ENCODE data around the gene GIPC2.
"Not testable (repeated sequence)": the region's sequence is repeated elsewhere in the genome, so short reads cannot be mapped to it uniquely, and the experiment has no call there.

Gene GIPC2

DNA sequence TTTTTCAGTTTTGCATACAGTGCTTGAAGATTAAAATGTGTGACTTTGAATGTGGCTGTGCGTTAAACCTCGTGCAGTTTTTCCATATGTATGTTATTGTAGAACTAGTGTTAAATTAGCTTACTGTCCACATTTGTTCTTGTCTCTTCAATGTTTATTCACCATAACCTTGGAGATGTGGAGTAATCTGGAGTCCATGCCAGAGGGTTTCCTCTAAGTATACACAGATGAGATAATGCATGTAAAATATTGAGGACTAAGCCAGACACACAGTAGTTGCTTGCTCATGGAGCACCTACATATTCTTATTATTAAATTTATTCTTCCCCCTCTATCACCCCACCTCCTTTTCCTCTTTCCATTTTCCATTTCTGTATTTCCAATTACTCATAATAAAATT is 7.7 kb upstream of the GIPC2 start:
- no peak for DNase-seq

DNA sequence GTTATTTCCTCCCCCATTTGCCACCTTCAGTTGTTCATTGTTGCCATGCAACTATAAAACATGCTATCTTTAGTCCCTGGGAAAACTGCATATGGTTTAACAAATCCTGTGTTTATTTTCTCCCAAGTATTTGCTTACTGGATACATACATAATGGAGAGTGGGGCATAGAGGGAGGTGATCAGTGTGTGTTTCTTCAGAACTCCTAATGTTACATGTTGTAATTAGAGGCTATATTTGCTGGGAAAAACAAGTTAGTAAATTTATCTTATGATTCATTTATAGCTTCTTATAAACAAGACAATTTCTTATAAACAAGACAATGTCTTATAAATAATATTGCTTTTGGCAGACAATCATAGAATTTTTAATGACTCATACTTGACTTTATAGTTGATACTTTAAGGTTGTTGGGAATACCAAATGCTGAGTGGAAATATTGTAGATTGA is 7.3 kb upstream of the GIPC2 start:
- DNase-seq: no peak

DNA sequence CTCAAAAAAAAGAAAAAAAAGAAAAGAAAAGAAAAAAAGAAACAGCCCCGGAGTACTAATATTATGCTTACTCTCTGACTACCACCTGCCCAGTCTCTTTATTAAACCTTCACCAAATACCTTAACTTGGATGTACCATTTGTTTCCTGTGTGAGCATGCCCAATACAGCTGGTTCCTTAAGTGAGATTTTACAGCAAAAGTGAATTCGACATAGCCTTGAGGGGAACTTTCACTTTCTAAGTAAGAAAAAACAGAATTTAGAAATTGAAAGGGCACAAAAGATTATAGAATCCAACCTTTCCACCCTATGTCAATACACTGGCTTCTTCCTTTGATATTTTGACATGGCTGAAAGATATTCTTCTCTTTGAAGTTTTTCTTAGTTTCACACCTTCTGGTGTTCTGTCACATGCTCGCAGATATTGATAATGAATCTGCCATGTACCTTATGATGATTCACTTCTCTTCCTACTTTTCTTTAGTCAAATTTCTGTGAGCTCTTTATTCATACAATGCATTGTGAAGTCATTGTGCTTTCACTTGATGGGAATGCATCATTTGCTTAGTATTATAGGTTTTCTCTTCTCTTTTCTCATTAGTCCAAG is 5.2 kb upstream of the GIPC2 start:
- no peak for DNase-seq

DNA sequence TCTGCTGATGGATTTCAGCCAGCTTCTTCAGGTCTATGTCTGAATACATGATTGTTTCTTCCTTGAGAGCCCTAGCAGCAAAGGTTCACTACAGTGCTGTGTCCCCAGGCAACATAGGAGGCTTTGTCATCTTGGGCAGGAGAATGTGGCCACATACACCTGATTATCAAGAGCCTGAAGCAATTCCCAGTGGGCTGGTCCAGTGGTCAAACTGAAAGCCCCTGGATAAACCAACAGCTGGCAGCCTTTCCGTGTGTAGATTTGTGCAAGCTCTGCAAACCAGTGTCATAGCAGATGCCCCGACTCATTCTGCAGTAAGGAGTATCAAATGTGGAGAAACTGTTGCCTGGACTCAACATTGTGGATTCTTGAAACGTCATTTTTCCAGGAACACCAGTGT is 2.3 kb upstream of the GIPC2 start:
- DNase-seq: no peak

DNA sequence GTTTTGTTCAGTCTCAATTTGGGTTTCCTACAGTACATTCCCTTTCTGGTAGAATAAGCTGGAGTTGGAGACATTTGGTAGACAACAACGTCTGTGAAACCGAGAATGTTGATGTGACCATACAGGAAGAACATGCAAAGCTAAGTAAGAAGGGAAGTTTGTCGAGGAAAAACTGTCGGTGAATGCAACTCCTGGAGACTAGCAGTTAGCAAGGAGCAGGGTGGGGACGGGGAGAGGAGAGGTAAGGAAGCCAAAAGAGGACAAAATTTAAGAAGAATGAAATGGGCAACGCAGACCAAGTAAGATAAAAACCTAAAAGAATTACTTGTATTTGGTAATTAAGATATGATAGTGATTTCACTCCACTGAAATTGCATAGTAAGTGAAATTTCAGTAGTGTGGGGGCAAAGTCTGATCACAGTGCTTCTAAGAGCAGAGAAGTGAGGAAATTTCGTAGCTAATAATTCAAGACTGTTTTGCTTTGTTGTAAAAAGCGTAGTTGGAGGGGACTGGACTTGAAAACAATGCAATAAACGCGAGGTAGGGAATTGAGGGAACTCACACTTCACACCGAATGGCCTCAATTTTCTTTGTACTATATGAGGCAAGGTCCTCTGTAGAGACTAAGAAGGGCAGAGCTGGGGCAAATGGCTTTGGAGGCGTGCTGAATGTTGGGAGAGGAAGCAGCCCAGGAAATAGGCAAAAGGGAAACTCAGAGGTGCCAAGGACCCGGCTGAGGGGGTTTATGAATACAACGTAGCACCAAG is 787 bp upstream of the GIPC2 start:
- no peak for DNase-seq

- DNase-seq: no peak
Observed at GRCh38 chr1:78045563-78045925, 222 bp upstream of the GIPC2 start.

- DNase-seq: no peak
Observed at GRCh38 chr1:78047106-78047505, 1.3 kb downstream of the GIPC2 start.

- no peak for DNase-seq
Observed at GRCh38 chr1:78047631-78048030, 1.9 kb downstream of the GIPC2 start.

- no peak for DNase-seq
Observed at GRCh38 chr1:78048446-78048845, 2.7 kb downstream of the GIPC2 start.

GRCh38 chr1:78049396-78049795 is 3.6 kb downstream of the GIPC2 start:
- DNase-seq: no peak

GRCh38 chr1:78051005-78051404 is 5.2 kb downstream of the GIPC2 start:
- DNase-seq: no peak

DNA sequence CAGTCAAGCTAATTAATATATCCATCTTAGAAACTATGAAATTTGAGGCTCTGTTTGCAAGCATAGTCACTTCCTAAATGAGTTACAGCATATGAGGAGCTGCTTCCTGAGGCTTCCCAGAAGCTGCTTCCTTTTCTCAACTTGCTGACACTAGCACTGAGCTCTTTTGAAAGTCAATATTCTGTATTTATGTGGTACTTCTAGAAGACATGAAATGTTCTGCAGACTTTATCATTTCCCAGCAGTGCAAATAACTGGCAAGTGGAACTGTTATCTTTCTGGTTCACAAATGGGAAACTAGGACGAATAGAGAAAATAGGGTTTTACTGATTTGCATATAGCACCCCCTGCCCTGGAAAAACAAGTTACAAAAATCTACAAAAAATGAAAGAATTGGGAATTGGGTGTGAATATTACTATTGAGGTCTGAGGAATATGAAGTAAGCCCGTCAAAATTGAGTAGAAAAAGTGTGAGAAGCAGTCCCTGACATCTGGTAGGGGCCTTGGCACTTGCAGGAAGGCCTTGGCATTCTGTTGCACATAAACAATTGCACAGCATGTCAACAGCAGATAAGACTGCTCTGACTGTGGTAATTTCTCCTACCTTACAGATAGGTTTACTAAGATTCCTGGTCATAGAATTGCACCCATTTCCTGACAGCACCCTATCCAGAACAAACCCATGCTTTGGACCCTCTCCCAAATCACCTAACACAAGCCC is 7.1 kb downstream of the GIPC2 start:
- no peak for DNase-seq

DNA sequence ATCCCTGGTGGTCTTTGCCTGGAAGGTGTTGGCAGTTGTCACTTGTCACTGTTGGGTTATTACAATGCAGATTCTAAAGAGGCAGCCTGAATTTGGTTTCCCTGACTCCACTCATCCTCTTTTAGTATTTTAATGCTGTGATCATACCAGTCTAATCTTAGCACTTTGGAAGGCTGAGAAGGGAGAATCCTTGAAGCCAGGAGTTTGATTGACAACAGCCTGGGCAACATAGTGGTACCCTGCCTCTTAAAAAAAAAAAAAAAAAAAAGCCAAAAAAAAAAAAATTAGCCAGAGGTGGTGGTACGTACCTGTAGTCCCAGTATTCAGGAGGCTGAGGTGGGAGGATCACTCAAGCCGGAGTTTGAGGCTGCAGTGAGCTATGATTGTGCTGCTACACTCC is 7.7 kb downstream of the GIPC2 start:
- DNase-seq: no peak

- no peak for DNase-seq
Observed at GRCh38 chr1:78054559-78054958, 8.8 kb downstream of the GIPC2 start.

GRCh38 chr1:78054972-78055371 is 9.2 kb downstream of the GIPC2 start:
- DNase-seq: no peak

DNA sequence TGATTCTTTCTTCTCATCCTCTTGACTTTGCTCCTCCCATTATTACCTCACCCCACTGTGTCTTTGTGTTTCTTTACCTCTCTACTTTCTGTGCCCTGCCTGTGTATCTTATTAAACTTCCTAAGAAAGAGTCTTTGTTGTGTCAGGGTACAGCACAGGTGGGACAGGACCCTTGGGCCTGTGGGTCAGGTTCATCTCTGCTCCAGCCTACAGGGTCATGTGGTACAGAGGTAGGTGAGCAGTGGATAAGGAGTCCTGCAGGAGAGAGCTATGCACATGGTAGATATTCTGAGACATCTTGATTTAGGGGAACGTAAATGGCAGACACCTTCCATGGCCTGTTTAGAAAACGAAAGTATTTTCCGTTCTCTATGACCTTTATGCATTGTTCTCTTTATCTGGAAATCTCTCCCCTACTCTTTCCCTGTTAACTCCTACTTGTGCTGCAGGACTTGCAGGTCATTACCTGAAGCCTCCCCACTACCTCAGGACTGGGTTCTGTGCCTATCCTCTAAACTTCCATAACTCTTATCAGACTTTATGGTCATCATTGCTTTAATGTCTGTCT is 9.9 kb downstream of the GIPC2 start:
- no peak for DNase-seq

DNA sequence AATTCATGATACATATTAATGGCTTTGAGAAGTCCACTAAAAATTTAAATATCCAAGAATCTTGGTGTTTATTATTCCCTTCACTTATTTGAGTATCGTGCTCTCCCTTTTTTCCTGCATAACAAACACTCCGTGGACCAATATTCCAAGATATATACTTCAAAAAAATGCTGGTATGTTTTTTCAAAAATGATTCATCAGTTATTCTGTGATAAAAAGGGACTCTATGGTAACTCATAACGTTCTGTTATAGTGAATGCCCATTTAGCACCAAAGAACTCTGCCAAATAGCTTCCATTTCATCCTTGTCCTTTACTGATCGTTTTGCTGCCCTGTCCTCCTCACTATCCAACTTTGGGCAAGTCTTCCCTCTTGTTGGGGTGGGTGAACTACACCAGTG is 12.9 kb downstream of the GIPC2 start:
- DNase-seq: no peak

GRCh38 chr1:78060857-78061563 is 15.2 kb downstream of the GIPC2 start:
- no peak for DNase-seq

- no peak for DNase-seq
Observed at GRCh38 chr1:78061825-78062523, 16.2 kb downstream of the GIPC2 start.

DNA sequence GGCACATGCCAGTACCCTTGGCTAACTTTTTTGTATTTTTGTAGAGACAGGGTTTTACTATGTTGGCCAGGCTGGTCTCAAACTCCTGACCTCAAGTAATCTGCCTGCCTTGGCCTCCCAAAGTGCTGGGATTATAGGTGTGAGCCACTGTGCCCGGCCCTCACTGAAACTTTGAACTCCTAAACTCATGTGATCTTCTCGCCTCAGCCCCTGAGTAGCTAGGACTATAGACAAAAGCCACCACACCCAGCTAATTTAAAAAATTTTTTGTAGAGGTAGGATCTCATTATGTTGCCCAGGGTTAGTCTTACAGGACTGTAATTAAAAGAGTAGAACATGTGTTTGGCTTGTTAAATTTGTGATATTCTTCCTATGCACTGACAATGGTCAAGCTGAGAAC is 19.1 kb downstream of the GIPC2 start:
- DNase-seq: not testable (repeated sequence)

- no peak for DNase-seq
Observed at GRCh38 chr1:78068681-78069283, 23.0 kb downstream of the GIPC2 start.

GRCh38 chr1:78069784-78070183 is 24.0 kb downstream of the GIPC2 start:
- DNase-seq: no peak
